Measurements from ENCODE around the gene CACNA1C. TPM values are rescaled to one million over a fixed set of nuclear protein-coding genes. Genes with fewer than 3 reads are reported as not detected.

The CACNA1C gene
- total RNA-seq, 6 donors from 2014 or later: 5.2 to 45.1 (median 8.8) TPM

DNA sequence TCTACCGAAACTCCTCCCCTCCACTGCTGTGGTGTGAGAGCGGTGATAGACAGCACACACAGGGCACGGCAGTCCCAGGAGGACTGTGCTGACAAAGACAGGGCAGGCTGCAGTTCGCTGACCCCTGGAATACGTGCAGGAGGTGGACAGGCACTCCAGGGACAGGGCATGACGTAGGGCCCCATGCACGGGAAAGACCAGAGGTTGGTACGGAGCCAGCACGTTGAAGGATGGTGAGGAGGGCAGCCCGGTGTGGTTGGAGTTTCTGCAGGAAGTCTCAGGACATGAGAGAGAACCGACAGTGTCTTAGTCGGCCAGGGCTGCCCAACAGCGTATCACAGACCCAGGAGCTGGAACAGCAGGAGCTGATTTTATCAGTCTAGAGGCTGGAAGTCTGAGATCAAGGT lies 487.8 kb downstream of the CACNA1C start:
- Histone ChIP-seq H3K27me3 (no peaks in the 10 kb centered on the region), H3K36me3 (no peaks in the 10 kb centered on the region), H3K4me3 (no peak overlapping the region), H3K4me1 (peaks cover 0 to 3% (median 0%) of the 10 kb centered on the region in 4 donors), H3K27ac (peak overlapping the region in 1 of 4 donors; percentile 17), H3K9me3 (no peaks in the 10 kb centered on the region)
- WGBS, 2 donors: 73 to 81% methylated on average over 13 of the region's 13 CpGs
- ATAC-seq (ENCODE audit: low FRiP score in 2 of 2) (no peak), DNase-seq (no peak)
- TF ChIP-seq, protein P1, sequence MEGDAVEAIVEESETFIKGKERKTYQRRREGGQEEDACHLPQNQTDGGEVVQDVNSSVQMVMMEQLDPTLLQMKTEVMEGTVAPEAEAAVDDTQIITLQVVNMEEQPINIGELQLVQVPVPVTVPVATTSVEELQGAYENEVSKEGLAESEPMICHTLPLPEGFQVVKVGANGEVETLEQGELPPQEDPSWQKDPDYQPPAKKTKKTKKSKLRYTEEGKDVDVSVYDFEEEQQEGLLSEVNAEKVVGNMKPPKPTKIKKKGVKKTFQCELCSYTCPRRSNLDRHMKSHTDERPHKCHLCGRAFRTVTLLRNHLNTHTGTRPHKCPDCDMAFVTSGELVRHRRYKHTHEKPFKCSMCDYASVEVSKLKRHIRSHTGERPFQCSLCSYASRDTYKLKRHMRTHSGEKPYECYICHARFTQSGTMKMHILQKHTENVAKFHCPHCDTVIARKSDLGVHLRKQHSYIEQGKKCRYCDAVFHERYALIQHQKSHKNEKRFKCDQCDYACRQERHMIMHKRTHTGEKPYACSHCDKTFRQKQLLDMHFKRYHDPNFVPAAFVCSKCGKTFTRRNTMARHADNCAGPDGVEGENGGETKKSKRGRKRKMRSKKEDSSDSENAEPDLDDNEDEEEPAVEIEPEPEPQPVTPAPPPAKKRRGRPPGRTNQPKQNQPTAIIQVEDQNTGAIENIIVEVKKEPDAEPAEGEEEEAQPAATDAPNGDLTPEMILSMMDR (IDR thresholded peaks at IDR 0.05): no peak
- TF ChIP-seq POLR2A (IDR thresholded peaks at IDR 0.05) (no peak), EP300 (IDR thresholded peaks at IDR 0.05) (no peak), POLR2AphosphoS5 (IDR thresholded peaks at IDR 0.05) (no peak)

DNA sequence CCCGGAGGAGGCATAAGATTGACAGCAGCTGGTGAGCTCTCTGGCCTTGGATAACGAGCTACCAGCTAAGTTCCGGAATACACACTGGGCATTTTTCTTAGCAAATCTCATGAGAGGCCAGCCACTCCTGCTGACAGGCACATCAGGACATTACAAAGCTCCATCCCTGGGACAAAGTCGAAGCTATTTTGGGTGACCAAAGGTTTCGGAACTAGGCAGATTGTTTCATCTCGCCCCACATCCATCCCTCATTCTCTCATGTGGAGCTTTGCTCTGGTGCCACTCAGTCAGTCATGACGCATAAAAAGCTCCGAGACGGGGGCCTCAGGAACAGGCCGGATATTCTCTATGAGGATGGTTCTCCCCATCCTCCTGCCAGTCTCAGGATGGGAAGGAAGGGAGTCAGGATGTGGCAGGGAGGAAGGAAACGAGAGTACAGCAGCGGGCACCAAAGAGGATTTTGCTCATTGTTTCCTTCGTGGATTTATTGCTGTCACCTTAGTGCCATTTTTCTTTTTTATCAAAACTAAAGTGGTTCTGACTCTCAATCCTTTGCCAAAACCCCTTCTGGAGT lies 488.9 kb downstream of the CACNA1C start:
- H3K36me3 ChIP-seq: no peaks in the 10 kb centered on the region
- H3K4me1 ChIP-seq: peaks cover 0 to 3% (median 0%) of the 10 kb centered on the region in 4 donors
- no peak for ATAC-seq (ENCODE audit: low FRiP score in 2 of 2)
- 67% methylated on average over 12 to 13 of the region's 13 CpGs for WGBS, 2 donors
- no peak overlapping the region for H3K27ac ChIP-seq
- no peak overlapping the region for H3K4me3 ChIP-seq
- TF ChIP-seq, protein P1 (IDR thresholded peaks at IDR 0.05): no peak
- TF ChIP-seq POLR2A (IDR thresholded peaks at IDR 0.05) (no peak), POLR2AphosphoS5 (IDR thresholded peaks at IDR 0.05) (no peak), EP300 (IDR thresholded peaks at IDR 0.05) (no peak)
- DNase-seq: no peak
- no peaks in the 10 kb centered on the region for H3K9me3 ChIP-seq
- no peaks in the 10 kb centered on the region for H3K27me3 ChIP-seq

DNA sequence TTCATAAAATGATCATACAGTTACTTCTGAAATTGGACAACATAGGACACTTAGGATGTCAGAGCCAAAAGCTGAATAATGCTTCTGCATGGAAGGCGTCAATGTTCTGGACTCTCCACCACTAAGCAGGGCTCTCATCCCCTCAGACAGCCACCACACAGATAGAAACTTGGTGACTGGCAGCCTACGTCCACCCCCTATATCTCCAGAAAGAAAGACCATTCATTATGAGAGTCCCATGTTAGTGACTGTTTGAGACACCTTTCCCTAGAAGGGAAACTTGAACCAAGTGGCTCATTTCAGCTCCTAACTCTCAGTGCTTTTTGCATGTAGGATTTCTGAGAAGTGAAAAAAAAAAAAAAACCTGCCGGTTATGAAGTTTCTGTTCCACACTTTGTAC lies 491.0 kb downstream of the CACNA1C start:
- ATAC-seq (ENCODE audit: low FRiP score in 2 of 2) (no peak), DNase-seq (no peak)
- Histone ChIP-seq H3K36me3 (no peaks in the 10 kb centered on the region), H3K4me1 (no peaks in the 10 kb centered on the region), H3K9me3 (no peaks in the 10 kb centered on the region), H3K27me3 (no peaks in the 10 kb centered on the region), H3K27ac (no peak overlapping the region), H3K4me3 (no peak overlapping the region)
- WGBS, 2 donors: 64 to 72% methylated on average over 2 to 3 of the region's 3 CpGs
- no peak for TF ChIP-seq POLR2AphosphoS5 (IDR thresholded peaks at IDR 0.05)
- TF ChIP-seq EP300 (IDR thresholded peaks at IDR 0.05): no peak
- TF ChIP-seq, protein P1 (IDR thresholded peaks at IDR 0.05): no peak
- no peak for TF ChIP-seq POLR2A (IDR thresholded peaks at IDR 0.05)

DNA sequence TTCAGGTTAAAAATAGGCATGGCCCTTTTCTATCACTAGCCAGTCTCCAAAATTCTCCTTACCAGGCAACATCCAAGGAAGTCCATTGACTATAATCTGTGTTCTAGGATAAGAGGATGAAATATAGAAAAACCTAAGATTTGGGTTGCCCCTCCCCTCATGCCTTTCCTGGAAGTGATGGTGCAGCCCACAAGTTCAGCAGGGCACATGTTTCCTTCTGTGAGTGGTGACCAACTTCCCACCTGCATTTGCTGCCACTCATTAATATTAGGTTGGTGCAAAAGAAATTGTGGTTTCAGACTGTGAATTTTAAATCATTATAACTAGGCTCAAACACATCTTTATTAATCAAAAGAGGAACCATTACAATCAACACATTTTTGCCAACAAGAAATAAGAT lies 491.4 kb downstream of the CACNA1C start:
- no peak for TF ChIP-seq EP300 (IDR thresholded peaks at IDR 0.05)
- TF ChIP-seq, protein P1 (IDR thresholded peaks at IDR 0.05): no peak
- no peak for TF ChIP-seq POLR2A (IDR thresholded peaks at IDR 0.05)
- no peak for TF ChIP-seq POLR2AphosphoS5 (IDR thresholded peaks at IDR 0.05)
- DNase-seq: no peak

More for the DNA sequence above, 491.4 kb downstream of the CACNA1C start:
- no peak overlapping the region for H3K4me3 ChIP-seq
- ATAC-seq (ENCODE audit: low FRiP score in 2 of 2): no peak
- H3K4me1 ChIP-seq: no peaks in the 10 kb centered on the region
- H3K27ac ChIP-seq: no peak overlapping the region
- H3K9me3 ChIP-seq: no peaks in the 10 kb centered on the region
- H3K36me3 ChIP-seq: no peaks in the 10 kb centered on the region
- H3K27me3 ChIP-seq: no peaks in the 10 kb centered on the region

Data from upper lobe of left lung (tissue), 6 donors.